HEK293T (cell line): ENCODE measurements around the gene TBC1D1.

Source experiments
- CTCF ChIA-PET: fragments of 350-600 bp; formaldehyde crosslinking; extraction: SDS; loops from one replicate; lab custom pipeline; 2021; ENCODE audit warnings: antibody characterized with exemption, inconsistent platforms; lab: Yijun Ruan, JAX
- POLR2A ChIA-PET: fragments of 350-600 bp; formaldehyde crosslinking; extraction: SDS; loops from one replicate; lab custom pipeline; 2020; ENCODE audit warnings: antibody characterized with exemption, inconsistent platforms; lab: Yijun Ruan, JAX
- DNase-seq: peaks from one replicate; pipeline ENCODE4 v3.0.0; 2012; ENCODE audit warnings: mixed read lengths; ENCODE audit errors: extremely low spot score
- ARNT ChIP-seq: fragments of 450-650 bp; IDR thresholded peaks from 2 replicates; pipeline ENCODE4 v1.6.1; 2017; ENCODE audit warnings: mild to moderate bottlenecking
- BHLHE40 ChIP-seq: fragments of 450-650 bp; IDR thresholded peaks from 2 replicates; pipeline ENCODE4 v1.6.1; 2016; ENCODE audit warnings: mild to moderate bottlenecking, moderate library complexity, borderline replicate concordance
- CTBP1 ChIP-seq: fragments of 450-650 bp; IDR thresholded peaks from 2 replicates; pipeline ENCODE4 v1.6.1; 2016; ENCODE audit warnings: borderline replicate concordance
- ELF4 ChIP-seq: fragments of 450-650 bp; IDR thresholded peaks from 2 replicates; pipeline ENCODE4 v1.6.1; 2017; ENCODE audit warnings: antibody characterized with exemption
- FOXA1 ChIP-seq: fragments of 450-650 bp; IDR thresholded peaks from 2 replicates; pipeline ENCODE4 v1.6.1; 2016; ENCODE audit warnings: mild to moderate bottlenecking
- FOXK2 ChIP-seq: fragments of 450-650 bp; IDR thresholded peaks from 2 replicates; pipeline ENCODE4 v1.6.1; 2016; ENCODE audit warnings: mild to moderate bottlenecking
- FOXM1 ChIP-seq: fragments of 450-650 bp; IDR thresholded peaks from 2 replicates; pipeline ENCODE4 v1.6.1; 2017; ENCODE audit warnings: mild to moderate bottlenecking, borderline replicate concordance
- HDGF ChIP-seq: fragments of 450-650 bp; IDR thresholded peaks from 2 replicates; pipeline ENCODE4 v1.6.1; 2017; ENCODE audit warnings: antibody characterized with exemption, borderline replicate concordance
- L3MBTL2 ChIP-seq: fragments of 450-650 bp; conservative IDR thresholded peaks from 2 replicates; pipeline ENCODE4 v1.6.1; 2016; ENCODE audit warnings: mild to moderate bottlenecking
- LEF1 ChIP-seq: fragments of 450-650 bp; IDR thresholded peaks from 2 replicates; pipeline ENCODE4 v1.6.1; 2017; ENCODE audit warnings: mild to moderate bottlenecking, borderline replicate concordance
- NFRKB ChIP-seq: fragments of 450-650 bp; IDR thresholded peaks from 2 replicates; pipeline ENCODE4 v1.6.1; 2016; ENCODE audit warnings: mild to moderate bottlenecking, moderate library complexity
- PKNOX1 ChIP-seq: fragments of 450-650 bp; IDR thresholded peaks from 2 replicates; pipeline ENCODE4 v1.6.1; 2016
- SP1 ChIP-seq: fragments of 450-650 bp; IDR thresholded peaks from 2 replicates; pipeline ENCODE4 v1.6.1; 2017
- SUZ12 ChIP-seq: fragments of 450-650 bp; IDR thresholded peaks from 2 replicates; pipeline ENCODE4 v1.6.1; 2016; ENCODE audit warnings: mild to moderate bottlenecking
- TARDBP ChIP-seq: fragments of 450-650 bp; IDR thresholded peaks from 2 replicates; pipeline ENCODE4 v1.6.1; 2016
- ZNF384 ChIP-seq: fragments of 450-650 bp; IDR thresholded peaks from 2 replicates; pipeline ENCODE4 v1.6.1; 2016

TBC1D1 gene

GRCh38 chr4:38144031-38144430, 253.1 kb downstream of the TBC1D1 start:
- no peak for DNase-seq
- TF ChIP-seq ZNF384: no peak
- TF ChIP-seq NFRKB: no peak
- TF ChIP-seq LEF1: no peak
- no peak for TF ChIP-seq FOXK2
- no peak for TF ChIP-seq L3MBTL2
- no peak for TF ChIP-seq ELF4
- TF ChIP-seq CTBP1: no peak
- no peak for TF ChIP-seq TARDBP
- no peak for TF ChIP-seq FOXA1
- no peak for TF ChIP-seq SP1
- POLR2A ChIA-PET: no interaction called here
- CTCF ChIA-PET: interaction anchor here (0.7 kb wide), 1 partner anchor 98 kb away, joined by 3 read pairs; no protein-coding TSS in a partner anchor

- POLR2A ChIA-PET: no interaction called here
- CTCF ChIA-PET: no interaction called here
- DNase-seq: no peak
These were observed 254.3 kb downstream of the TBC1D1 start for GRCh38 chr4:38145033-38145678.

GRCh38 chr4:38145741-38146140, 254.9 kb downstream of the TBC1D1 start:
- DNase-seq: no peak
- POLR2A ChIA-PET: no interaction called here
- CTCF ChIA-PET: no interaction called here
- no peak for TF ChIP-seq ZNF384
- no peak for TF ChIP-seq ARNT
- TF ChIP-seq CTBP1: no peak

More at GRCh38 chr4:38145033-38145678, 254.3 kb downstream of the TBC1D1 start:
- no peak for TF ChIP-seq SP1
- no peak for TF ChIP-seq NFRKB
- TF ChIP-seq FOXM1: no peak
- TF ChIP-seq CTBP1: no peak
- TF ChIP-seq LEF1: no peak
- no peak for TF ChIP-seq ELF4
- no peak for TF ChIP-seq SUZ12
- no peak for TF ChIP-seq FOXA1
- TF ChIP-seq BHLHE40: no peak
- no peak for TF ChIP-seq HDGF
- TF ChIP-seq ARNT: no peak
- TF ChIP-seq ZNF384: no peak
- TF ChIP-seq L3MBTL2: no peak
- TF ChIP-seq FOXK2: no peak

DNA sequence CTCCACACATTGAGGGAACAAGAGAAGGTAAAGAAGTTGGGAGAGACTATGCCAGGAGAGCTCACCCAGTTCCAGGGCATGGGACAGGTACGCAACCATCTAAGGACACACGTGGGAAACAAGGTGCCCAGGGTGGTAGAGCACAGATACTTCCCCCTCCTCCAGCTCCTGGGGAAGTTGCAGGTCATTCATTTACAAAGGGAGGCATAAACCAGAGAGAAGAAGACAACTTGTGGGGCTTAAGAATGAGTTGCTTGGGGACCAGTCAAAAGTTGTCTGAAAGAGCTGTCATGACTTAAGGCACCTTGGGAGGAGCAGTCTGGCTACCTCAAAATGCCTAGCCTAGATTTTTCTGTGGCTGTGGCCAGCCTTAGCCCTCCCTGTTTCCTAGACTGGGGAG, 255.5 kb downstream of the TBC1D1 start:
- CTCF ChIA-PET: no interaction called here
- TF ChIP-seq BHLHE40 (no peak), SUZ12 (no peak), LEF1 (no peak), L3MBTL2 (no peak), CTBP1 (no peak), NFRKB (no peak), FOXA1 (no peak), ELF4 (no peak)
- POLR2A ChIA-PET: no interaction called here
- DNase-seq: no peak

GRCh38 chr4:38149472-38149996, 258.6 kb downstream of the TBC1D1 start:
- TF ChIP-seq FOXK2: no peak
- no peak for TF ChIP-seq TARDBP
- TF ChIP-seq L3MBTL2: no peak
- no peak for TF ChIP-seq FOXM1
- TF ChIP-seq ARNT: no peak
- no peak for TF ChIP-seq SP1
- DNase-seq: no peak
- CTCF ChIA-PET: interaction anchor here (1.1 to 1.3 kb wide), 2 partner anchors 11 to 49 kb away, joined by 3 read pairs; no protein-coding TSS in a partner anchor
- POLR2A ChIA-PET: interaction anchor here (1.3 kb wide), 1 partner anchor 11 kb away, joined by 5 read pairs; no protein-coding TSS in a partner anchor

DNA sequence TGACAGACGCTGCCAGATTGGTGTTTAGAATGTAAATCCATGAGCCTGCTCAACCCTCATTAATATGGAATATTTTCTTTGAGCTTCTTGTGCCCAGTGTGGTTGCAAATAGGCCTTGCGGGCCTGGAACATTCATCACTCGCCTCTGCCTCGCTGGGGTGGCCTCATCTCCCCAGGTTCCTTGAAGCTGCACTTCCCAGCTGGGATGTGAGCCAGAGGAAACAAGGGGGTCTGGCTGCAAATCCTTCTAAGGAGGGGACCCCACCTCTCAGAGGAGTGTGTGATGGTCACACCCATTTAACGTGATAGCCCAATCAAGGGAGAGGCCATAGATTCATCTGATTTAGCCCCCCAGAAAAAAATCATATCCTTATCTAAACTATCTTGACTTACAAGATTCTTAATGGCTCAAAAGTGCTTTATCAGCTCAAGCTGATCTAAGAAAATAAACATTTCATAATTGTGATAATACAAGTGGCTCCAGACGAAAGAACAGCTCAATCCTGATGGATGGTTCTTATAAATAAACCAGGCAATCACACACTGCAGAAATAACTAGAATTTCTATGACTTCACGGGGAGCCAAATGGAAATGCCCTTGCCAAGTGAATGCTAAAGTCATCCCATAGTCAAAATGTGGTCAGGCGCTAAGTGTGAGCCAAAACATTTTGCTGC, 259.2 kb downstream of the TBC1D1 start:
- DNase-seq: no peak
- ChIA-PET POLR2A (interaction anchor here (1.3 kb wide), 1 partner anchor 11 kb away, joined by 5 read pairs; no protein-coding TSS in a partner anchor), CTCF (interaction anchor here (1.1 to 1.3 kb wide), 2 partner anchors 11 to 48 kb away, joined by 3 read pairs; no protein-coding TSS in a partner anchor)
- TF ChIP-seq TARDBP: no peak

GRCh38 chr4:38150766-38151165, 259.9 kb downstream of the TBC1D1 start:
- CTCF ChIA-PET: interaction anchor here (1.1 to 1.3 kb wide), 2 partner anchors 10 to 48 kb away, joined by 3 read pairs; no protein-coding TSS in a partner anchor
- POLR2A ChIA-PET: interaction anchor here (1.3 kb wide), 1 partner anchor 10 kb away, joined by 5 read pairs; no protein-coding TSS in a partner anchor
- TF ChIP-seq NFRKB (no peak), L3MBTL2 (no peak), ZNF384 (no peak), ARNT (no peak), SP1 (no peak), LEF1 (no peak), HDGF (no peak), SUZ12 (no peak), PKNOX1 (no peak), CTBP1 (no peak)
- DNase-seq: no peak
